Measurements from ENCODE around the gene ISLR2.
"Not testable (repeated sequence)": the region's sequence is repeated elsewhere in the genome, so short reads cannot be mapped to it uniquely, and the experiment has no call there.

ISLR2 gene

DNA sequence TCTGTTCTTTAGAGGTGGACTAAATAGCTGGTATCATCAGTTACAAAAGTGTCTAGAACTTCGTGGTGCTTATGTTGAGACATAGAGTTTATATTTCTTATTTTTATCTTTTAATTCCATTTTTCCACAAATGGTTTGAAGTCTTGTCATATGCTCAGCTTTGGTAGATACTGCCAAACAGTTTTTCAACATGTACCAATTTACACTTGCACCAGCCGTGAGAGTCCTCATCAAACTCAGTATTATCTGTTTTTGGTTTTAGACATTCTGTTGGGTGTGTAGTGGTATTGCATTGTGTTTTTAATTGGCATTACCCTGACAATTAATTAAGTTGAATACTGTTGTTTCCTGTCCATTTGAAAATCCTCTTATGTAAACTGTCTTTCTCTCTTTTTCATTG is 16.7 kb downstream of the ISLR2 start:
- no peak overlapping the region for H3K4me3 ChIP-seq (replicated peaks in 1 of 2; ENCODE audit: low read depth in 2 of 2, low read length in 2 of 2)
- TF ChIP-seq, protein P1, sequence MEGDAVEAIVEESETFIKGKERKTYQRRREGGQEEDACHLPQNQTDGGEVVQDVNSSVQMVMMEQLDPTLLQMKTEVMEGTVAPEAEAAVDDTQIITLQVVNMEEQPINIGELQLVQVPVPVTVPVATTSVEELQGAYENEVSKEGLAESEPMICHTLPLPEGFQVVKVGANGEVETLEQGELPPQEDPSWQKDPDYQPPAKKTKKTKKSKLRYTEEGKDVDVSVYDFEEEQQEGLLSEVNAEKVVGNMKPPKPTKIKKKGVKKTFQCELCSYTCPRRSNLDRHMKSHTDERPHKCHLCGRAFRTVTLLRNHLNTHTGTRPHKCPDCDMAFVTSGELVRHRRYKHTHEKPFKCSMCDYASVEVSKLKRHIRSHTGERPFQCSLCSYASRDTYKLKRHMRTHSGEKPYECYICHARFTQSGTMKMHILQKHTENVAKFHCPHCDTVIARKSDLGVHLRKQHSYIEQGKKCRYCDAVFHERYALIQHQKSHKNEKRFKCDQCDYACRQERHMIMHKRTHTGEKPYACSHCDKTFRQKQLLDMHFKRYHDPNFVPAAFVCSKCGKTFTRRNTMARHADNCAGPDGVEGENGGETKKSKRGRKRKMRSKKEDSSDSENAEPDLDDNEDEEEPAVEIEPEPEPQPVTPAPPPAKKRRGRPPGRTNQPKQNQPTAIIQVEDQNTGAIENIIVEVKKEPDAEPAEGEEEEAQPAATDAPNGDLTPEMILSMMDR (IDR thresholded peaks at IDR 0.05; ENCODE audit: low read depth, low read length) = no peak
- no peak for DNase-seq (ENCODE audit: low read depth in 2 of 2)

DNA sequence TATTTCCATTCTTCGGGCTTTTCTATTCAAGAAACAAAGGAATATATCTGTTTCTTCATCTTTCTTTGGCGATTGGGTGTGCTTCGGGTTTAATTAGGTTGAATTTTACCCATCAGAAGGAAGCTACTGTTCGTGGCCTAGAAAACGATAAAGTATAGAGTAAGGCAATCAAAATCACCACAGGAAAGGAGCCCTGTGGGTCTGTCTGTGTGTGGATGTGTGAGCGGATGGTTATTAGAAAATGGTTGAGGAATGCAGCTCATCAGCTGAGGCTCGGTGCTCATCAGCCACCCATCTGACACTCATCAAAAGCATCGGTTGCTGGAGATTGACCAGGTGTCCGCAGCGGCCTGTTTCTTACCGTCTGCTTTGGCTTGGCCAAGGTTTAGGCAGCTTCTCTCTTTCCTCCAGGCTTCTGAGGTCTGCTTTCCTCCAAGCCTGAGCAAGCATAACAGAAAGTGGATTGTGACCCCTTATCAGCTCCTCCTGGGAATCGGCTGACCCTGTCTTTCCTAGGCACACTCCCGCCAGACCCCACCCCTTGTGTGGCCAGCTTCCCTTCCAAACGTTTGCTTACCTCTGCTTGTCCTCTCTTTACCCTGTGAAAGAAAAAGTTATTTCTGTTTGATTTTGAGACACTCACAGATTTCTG is 25.5 kb downstream of the ISLR2 start:
- TF ChIP-seq, protein P1 (IDR thresholded peaks at IDR 0.05; ENCODE audit: low read depth, low read length) = no peak
- no peak overlapping the region for H3K4me3 ChIP-seq (replicated peaks in 1 of 2; ENCODE audit: low read depth in 2 of 2, low read length in 2 of 2)
- DNase-seq (ENCODE audit: low read depth in 2 of 2) = no peak

DNA sequence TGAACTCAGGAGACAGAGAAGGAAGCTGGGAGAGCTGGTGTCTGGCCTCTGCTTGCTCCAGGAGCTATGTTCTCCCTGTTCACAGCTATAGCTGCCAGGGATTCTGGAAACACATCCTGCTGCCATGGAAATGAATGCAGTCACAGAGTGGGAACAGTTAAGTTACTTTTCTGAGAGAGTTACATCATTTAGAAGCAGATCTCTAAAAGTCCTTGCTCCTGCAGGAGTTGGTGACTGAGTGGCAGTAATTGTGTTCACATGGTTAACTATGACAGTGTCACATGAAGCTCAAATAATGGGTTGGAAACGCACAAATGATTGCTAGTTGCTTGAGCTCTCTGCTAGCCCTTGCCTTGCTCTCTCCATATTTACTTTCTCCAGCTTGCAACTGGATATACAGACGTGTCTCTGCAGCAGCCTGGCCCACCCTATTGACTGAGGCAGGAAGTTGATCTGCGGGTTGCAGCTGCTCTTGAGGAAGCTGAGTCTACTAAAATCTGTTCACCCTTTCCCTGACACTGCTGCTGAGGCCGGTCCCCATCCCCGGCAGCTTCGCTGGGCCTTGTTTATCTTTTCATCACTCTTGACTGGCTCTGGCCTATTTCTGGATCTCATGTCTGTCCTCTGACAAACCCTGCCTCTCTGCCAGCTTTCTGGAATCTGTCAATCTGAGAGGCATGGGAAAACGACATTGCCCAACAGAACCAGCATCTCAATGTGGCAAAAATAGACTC is 26.5 kb downstream of the ISLR2 start:
- TF ChIP-seq, protein P1 (IDR thresholded peaks at IDR 0.05; ENCODE audit: low read depth, low read length) = no peak
- no peak overlapping the region for H3K4me3 ChIP-seq (replicated peaks in 1 of 2; ENCODE audit: low read depth in 2 of 2, low read length in 2 of 2)
- peak in 1 of 2 donors; percentile 62 for DNase-seq (ENCODE audit: low read depth in 2 of 2)

DNA sequence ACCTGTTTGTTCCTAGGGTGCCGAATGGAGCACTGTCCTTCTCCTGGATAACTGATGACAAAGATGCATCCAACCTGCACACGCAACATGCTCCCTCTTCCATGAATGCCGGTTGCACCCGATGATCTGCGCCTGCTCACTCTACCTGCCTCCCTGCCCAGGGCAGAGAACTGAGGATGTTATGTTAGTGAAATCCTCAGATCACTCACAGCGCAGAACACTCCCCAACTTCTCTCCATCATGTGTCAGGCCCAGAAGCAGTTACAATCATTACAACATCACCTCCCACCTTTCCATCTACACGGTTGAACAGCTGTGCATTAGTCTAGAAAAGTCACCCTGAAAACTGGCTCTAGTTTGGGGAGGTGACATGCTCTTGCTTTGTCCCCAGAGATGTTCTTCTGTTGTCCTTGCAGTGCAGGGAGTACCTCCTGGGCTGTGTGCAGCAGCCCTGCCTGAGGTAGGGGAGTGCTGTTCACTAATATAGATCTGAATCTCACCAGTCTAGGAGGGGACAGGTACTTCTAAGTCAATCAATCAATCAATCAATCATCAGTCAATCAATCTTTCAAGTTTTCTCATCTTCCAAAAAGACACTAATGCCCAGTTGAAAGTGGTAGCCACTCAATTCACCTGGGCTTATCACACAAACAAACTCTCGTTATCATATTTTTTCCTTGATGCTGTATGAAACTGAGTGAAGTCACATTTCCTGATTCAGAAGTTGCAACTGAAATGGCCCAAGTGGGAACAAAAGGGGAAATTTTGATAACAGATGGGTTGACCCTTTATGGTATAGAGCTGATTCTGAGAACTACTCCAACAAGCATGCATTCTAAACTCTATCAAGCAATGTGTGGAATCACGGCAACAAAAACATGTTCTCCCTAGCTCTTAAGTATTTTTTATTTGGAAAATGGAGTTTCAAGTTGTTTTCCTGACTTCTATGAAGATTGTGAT is 27.8 kb downstream of the ISLR2 start:
- TF ChIP-seq, protein P1 (IDR thresholded peaks at IDR 0.05; ENCODE audit: low read depth, low read length) = no peak
- no peak overlapping the region for H3K4me3 ChIP-seq (replicated peaks in 1 of 2; ENCODE audit: low read depth in 2 of 2, low read length in 2 of 2)
- DNase-seq (ENCODE audit: low read depth in 2 of 2) = no peak

DNA sequence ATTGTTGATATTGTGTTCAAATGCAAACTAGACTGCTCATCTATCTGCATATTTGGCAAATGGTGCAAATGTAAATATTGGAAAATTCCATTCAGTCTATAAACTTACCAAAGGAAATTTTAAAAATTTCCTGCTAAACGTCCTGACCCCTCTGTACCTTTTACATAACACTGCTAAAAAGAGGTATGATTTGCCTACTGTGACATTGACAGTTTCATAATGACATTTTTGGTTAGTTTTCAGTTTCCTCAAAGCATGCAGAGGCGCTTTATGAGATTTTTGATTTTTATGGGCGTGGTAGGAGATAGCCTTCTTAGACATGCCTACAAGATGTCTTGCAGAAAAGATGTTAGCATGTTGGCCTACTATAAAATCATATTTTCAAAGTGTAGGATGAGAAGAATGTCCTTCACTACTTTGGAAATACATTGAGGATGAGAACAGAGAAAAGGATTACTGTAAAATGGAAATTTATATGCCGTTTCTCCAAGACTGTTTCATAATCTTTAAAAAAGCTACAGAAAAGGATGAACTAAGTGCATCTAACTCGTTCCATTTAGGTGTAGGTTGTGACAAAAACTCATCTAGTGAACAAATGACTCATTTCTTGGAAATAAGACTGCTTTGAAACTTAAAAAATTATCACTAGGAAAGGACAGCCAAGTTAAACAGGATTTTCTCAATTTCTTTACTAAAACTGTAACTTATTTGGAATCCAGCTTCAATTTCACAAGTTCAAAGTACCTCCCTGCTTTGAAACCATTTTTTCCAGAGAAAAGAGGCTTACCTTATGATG is 28.7 kb downstream of the ISLR2 start:
- no peak overlapping the region for H3K4me3 ChIP-seq (replicated peaks in 1 of 2; ENCODE audit: low read depth in 2 of 2, low read length in 2 of 2)
- DNase-seq (ENCODE audit: low read depth in 2 of 2) = no peak
- TF ChIP-seq, protein P1 (IDR thresholded peaks at IDR 0.05; ENCODE audit: low read depth, low read length) = no peak

DNA sequence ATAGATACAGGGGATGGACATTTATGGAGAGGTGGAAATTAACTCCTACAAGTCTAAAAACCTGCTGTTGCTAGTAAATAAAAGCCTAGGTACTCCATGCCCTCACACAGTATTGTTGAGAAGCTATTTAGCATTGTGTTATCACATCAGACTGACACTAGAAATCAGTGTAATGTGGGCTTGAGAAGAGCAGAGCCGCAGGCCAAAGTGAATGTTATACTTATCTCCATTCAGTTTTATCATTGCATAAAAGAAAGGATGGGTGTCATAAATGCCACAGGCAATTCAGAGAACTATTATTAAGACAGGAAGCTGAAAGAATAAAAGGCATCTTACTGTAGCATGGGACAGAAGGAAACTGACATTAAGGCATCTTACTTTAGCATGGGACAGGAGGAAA is 29.4 kb downstream of the ISLR2 start:
- DNase-seq (ENCODE audit: low read depth in 2 of 2) = no peak
- no peak overlapping the region for H3K4me3 ChIP-seq (replicated peaks in 1 of 2; ENCODE audit: low read depth in 2 of 2, low read length in 2 of 2)
- TF ChIP-seq, protein P1 (IDR thresholded peaks at IDR 0.05; ENCODE audit: low read depth, low read length) = no peak

DNA sequence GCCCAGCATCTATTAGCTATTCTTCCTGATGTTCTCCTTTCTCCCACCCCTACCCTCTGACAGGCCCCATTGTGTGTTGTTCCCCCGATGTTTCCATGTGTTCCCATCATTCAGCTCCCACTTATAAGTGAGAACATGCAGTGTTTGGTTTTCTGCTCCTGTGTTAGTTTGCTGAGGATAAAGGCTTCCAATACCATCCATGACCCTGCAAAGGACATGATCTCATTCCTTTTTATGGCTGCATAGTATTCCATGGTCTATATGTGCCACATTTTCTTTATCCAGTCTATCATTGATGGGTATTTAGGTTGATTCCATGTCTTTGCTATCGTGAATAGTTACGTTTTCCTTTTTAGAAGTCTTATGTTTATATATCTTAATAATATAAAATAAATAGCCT is 30.0 kb downstream of the ISLR2 start:
- not testable (repeated sequence) for DNase-seq (ENCODE audit: low read depth in 2 of 2); H3K4me3 ChIP-seq (replicated peaks in 1 of 2; ENCODE audit: low read depth in 2 of 2, low read length in 2 of 2)

GRCh38 chr15:74162195-74162536 is 31.8 kb downstream of the ISLR2 start:
- DNase-seq (ENCODE audit: low read depth in 2 of 2); H3K4me3 ChIP-seq (replicated peaks in 1 of 2; ENCODE audit: low read depth in 2 of 2, low read length in 2 of 2): not testable (repeated sequence)
